Measurements from ENCODE around the gene BYSL.

Gene BYSL, protein sequence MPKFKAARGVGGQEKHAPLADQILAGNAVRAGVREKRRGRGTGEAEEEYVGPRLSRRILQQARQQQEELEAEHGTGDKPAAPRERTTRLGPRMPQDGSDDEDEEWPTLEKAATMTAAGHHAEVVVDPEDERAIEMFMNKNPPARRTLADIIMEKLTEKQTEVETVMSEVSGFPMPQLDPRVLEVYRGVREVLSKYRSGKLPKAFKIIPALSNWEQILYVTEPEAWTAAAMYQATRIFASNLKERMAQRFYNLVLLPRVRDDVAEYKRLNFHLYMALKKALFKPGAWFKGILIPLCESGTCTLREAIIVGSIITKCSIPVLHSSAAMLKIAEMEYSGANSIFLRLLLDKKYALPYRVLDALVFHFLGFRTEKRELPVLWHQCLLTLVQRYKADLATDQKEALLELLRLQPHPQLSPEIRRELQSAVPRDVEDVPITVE

DNA sequence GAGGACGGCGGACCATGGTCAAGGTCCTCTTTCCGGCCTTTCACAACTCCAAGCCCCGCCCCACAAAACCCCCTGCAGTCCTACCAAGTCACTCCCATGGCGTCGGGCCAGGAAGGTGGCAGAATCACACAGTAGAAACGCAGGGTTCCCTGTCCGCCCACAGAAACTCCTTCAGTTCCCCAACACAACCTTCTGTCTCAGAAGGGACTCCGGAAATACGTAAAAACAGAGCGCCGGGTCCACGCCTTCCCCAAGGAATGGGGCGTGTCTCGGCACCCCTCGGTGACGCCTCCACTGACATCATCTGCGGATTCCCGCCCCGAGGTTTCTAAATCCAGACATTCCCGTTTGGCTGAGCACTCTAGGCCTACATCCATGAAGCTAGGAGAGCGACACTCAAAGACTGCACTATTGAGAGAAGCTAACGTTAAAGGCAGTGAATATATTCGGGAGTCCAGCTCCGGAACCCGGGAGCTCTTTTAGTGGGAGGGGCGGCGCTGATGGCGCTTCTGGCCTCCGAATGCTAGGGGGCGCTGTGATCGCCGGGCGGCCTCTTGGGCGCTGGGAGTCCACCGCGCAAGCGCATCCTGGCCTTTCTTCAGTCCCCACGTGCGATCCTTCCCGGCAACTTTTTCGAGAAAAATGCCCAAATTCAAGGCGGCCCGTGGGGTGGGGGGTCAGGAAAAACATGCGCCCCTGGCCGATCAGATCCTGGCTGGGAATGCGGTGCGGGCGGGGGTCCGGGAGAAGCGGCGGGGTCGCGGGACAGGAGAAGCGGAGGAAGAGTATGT lies at the start of gene BYSL, which contains the start of gene MED20:
Gene BYSL, plus strand, starts transcription at position 579 of the 791 bp plus-strand sequence. Its CDS starts 64 bp downstream, at position 643.
Gene MED20, minus strand, starts transcription at position 219 of the 791 bp plus-strand sequence. Its CDS starts 121 bp downstream, at position 98.
- TF ChIP-seq, protein P1, sequence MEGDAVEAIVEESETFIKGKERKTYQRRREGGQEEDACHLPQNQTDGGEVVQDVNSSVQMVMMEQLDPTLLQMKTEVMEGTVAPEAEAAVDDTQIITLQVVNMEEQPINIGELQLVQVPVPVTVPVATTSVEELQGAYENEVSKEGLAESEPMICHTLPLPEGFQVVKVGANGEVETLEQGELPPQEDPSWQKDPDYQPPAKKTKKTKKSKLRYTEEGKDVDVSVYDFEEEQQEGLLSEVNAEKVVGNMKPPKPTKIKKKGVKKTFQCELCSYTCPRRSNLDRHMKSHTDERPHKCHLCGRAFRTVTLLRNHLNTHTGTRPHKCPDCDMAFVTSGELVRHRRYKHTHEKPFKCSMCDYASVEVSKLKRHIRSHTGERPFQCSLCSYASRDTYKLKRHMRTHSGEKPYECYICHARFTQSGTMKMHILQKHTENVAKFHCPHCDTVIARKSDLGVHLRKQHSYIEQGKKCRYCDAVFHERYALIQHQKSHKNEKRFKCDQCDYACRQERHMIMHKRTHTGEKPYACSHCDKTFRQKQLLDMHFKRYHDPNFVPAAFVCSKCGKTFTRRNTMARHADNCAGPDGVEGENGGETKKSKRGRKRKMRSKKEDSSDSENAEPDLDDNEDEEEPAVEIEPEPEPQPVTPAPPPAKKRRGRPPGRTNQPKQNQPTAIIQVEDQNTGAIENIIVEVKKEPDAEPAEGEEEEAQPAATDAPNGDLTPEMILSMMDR (conservative IDR thresholded peaks at IDR 0.05; ENCODE audit: low read length) = peak; percentile 79
- peak; percentile 91 for DNase-seq (ENCODE audit: low read depth)
- peak within 1 kb of the TSS; percentile 98 for H3K4me3 ChIP-seq (ENCODE audit: low read length)

DNA sequence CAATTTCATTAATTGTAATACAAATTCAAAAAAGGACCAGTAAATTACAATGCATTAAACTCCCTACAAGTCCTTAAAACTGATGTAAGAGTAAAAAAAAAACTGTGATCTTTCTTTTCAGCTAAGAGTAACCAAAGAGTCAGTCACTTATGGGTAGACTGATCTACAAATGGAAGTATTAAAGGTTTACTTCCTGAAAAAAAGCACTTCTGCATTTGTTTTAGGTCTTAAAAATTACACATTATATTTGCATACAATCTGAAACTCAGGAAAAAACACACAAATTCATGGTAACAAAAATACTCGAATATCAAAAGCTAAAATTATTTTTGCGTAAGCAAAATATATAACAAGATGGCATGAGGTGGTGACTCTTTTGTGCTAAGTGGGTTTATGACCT lies 49.6 kb upstream of the BYSL start:
- no peak overlapping the region for H3K4me3 ChIP-seq (ENCODE audit: low read length)
- TF ChIP-seq, protein P1 (conservative IDR thresholded peaks at IDR 0.05; ENCODE audit: low read length) = no peak
- DNase-seq (ENCODE audit: low read depth) = no peak

DNA sequence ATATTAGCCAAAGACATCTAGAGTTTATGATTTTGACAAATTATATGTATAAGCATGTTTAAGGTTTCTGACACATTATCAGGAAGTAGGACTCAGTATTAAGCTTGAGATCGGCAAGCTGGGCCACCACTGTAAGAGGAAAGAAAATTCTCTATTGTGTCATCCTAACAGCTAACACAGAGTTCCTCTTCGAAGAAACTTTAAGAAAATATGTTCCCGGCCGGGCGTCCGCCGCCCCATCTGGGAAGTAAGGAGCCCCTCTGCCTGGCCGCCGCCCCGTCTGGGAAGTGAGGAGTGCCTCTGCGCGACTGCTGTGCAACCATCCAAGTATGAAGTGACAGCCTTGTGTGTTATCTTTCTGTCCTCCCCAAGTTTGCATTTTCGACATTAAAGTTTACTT lies 49.2 kb upstream of the BYSL start:
- TF ChIP-seq, protein P1 (conservative IDR thresholded peaks at IDR 0.05; ENCODE audit: low read length) = no peak
- DNase-seq (ENCODE audit: low read depth) = no peak
- no peak overlapping the region for H3K4me3 ChIP-seq (ENCODE audit: low read length)

DNA sequence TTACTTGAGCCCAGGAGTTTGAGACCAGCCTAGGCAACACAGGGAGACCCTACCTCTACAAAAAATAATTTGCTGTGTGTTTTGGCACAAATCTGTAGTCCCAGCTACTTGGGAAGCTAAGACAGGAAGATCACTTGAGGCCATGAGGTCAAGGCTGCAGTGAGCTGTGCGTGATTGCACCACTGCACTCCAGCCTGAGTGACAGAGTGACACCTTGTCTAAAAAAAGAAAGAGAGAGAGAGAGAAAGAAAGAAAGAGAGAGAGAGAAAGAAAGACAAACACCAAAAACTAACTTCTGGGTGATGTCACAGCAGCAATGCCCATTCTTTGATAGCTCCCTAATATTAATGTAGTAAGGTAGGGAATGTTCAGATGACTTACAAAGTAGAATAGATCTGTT lies 46.6 kb upstream of the BYSL start:
- TF ChIP-seq, protein P1 (conservative IDR thresholded peaks at IDR 0.05; ENCODE audit: low read length) = no peak
- no peak for DNase-seq (ENCODE audit: low read depth)
- no peak overlapping the region for H3K4me3 ChIP-seq (ENCODE audit: low read length)

DNA sequence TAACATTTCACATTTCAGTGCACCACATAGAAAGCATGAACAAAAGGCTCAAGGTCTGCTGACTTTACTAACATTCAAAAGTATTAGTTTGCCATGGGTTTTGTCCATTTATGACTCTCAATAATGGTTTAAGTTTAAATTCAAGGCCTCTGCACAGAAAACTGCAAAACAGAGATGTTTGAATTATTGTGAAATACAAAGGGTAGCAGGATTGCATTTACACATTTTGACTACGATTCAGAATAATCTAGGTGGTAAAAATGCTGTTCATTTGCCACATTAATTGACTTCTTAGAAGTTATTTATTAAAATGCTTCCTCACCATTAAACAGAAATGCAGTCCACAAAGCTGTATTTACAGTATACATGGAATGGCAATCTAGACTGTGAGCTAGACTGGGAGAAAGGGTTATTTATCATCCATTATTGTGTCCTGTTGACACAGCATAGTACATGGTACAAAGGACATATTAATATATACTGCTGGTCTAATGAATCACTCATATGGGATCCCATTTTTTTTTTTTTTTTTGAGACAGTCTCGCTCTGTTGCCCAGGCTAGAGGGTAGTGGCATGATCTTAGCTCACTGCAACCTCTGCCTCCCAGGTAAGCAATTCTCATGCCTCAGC lies 44.1 kb upstream of the BYSL start:
- TF ChIP-seq, protein P1 (conservative IDR thresholded peaks at IDR 0.05; ENCODE audit: low read length) = no peak
- no peak overlapping the region for H3K4me3 ChIP-seq (ENCODE audit: low read length)
- no peak for DNase-seq (ENCODE audit: low read depth)

DNA sequence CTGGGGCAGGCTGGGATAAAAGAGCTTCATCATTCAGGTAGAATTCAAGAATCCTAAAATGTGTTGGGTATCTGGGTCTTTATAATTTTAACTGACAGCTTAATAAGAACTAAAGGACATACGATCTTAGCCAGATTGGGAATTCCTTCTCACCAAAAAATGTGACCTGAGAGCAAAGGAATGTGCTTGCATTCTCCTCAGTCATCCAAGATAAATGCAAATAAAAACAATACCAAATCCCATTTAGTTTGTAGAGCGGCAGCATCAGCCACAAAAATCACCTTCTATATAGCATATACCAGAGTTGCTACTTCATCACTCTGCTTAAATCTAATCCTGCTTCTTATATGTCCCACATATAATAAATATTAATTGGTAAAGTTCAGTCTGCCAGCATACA lies 43.1 kb upstream of the BYSL start:
- H3K4me3 ChIP-seq (ENCODE audit: low read length) = no peak overlapping the region
- DNase-seq (ENCODE audit: low read depth) = peak; percentile 74
- TF ChIP-seq, protein P1 (conservative IDR thresholded peaks at IDR 0.05; ENCODE audit: low read length) = no peak

Measured in AG10803 (cell line).